GM18951 (cell line): Measurements from ENCODE around the gene ARHGEF4.

ENCODE experiments used
- POLR2A ChIP-seq: IDR thresholded peaks from 4 replicates; pipeline ENCODE4 v1.6.1; 2011; ENCODE audit warnings: mild to moderate bottlenecking; ENCODE audit not compliant: insufficient read length, insufficient read depth; ENCODE audit errors: extremely low read depth
- in situ Hi-C: fragments of 300-500 bp; cut with MboI; formaldehyde crosslinking; loops from one replicate; pipeline ENCODE4 v1.12.0; 2022; ENCODE audit warnings: low sequenced_read_pairs, mixed read lengths, inconsistent platforms; ENCODE audit not compliant: unreplicated experiment

Gene ARHGEF4

DNA sequence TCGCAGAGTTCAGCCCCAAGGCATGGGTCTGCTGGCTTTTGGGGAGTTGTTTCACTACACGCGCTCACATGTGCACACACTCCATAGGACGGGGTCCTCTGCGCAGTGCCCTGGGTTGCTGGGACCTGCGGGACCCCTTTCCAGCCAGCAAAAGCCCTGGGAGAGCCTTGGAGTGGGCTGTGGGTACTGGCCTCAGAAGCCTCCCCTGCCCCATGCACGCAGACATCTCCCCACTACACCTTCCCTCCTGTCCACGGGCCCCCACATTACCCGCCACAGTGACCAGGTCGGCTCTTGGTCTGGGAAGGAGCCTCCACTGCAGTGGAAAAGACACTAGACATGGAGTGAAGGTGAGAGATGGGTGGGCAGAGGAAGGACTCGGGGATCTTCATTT is 208.0 kb downstream of the ARHGEF4 start:
- in situ Hi-C loops = no loop called here
- TF ChIP-seq POLR2A = no peak

DNA sequence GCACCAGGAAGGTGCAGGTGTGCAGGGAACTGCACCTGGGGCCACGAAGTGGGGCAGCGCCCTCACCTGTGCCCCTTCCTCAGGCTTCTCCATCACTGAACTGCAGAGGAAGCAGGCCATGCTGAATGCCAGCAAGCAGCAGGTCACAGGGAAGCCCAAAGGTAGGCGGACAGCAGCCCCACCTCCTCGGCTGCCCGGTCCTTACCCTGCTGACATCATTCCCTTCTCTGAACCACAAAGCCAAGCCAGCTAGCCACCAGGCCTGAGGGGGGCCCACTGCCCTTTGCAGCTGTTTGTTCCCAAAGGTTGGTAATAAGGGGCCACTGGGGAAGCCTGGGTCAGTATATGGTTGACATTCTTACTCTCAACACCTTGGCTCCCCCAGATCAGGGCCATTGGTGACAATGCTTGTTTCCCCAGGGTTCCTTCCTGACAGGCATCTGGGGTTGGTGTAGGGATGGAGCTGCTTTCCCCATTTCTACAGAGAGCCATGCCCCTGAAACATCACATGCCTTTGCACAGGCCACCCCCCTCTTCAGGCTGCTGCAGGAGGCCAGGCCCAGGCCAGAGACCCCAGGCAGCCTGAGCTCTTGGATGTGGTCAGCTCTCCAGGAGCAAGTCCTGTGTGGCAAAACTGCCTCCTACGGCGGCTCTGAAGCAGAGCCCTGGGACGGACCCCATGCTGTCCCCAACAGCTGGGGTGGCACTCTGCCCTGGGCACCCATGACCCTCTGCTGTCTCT is 208.7 kb downstream of the ARHGEF4 start:
- TF ChIP-seq POLR2A = no peak
- in situ Hi-C loops = no loop called here

DNA sequence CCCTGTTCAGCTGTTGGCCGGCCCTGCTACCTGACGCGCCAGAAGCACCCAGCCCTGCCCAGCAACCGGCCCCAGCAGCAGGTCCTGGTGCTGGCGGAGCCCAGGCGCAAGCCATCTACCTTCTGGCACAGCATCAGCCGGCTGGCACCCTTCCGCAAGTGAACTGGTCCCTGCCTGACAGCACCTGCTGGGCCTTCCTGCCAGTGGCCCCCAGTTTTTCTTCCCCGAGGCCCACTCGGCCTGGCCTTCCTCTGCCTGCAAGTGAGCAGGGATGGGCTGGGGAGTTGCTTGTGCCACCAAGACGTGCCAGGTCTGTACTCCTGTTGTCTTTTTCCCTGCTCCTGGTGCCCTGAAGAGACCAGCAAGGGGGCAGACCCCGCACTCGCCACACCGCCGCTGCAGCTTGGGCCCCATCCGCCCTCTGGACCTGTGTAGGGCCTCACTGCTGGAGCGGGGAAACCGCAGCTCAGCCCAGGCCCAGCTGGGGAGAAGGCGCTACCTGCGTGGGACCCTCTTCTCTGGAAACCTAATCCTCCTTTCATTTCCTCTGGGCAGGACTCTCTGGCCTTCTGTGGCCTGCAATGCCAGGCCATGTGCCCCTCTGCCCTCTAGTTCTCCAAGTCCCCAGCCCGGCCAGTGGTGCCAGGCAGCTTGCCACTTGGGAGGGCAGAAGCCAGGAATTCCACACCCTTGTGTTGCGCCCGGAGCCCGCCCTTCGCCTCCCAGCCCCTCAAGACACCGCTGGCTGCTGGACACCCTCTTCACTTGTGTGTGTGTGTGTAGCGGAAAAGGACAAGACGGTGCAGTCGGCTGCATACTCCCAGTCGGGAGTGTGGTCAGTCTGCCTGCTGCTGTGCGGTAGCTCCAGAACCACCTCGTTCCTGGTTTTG is 209.6 kb downstream of the ARHGEF4 start:
- in situ Hi-C loops = no loop called here
- TF ChIP-seq POLR2A = no peak

DNA sequence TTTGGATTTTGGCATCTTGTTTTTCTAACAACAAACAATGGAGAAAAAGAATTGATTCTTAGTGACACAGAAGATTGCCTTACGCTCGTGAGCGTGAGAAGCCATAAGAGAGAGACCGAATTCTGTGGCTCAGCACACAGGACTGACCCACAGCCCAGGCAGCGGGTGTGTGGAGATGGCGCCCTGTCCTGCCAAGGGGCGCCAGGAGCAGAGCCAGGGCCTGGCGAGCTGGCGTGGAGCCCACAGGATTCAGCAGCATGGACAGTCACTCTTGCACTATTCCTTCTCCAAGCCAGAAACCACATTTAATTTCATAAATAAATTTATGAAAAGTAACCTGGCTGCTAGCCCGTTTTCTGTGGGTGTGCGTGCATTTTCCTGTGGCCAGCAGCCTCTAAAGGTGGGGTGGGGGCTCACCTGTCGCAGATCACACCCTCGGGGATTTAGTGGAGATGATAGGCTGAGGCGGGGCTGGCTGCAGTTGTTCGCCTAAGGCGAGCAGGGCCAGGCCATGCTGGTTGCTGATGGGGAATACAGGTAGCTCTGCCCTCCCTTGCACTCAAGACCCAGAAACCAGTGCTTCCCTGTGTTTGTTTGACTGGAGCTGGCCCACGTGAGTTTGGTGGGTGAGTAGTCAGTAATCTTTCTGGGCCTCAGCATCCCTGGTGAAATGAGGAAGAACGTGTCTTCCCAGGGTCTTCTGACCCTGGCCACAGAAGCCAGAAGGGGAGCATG is 210.4 kb downstream of the ARHGEF4 start:
- in situ Hi-C loops = no loop called here

DNA sequence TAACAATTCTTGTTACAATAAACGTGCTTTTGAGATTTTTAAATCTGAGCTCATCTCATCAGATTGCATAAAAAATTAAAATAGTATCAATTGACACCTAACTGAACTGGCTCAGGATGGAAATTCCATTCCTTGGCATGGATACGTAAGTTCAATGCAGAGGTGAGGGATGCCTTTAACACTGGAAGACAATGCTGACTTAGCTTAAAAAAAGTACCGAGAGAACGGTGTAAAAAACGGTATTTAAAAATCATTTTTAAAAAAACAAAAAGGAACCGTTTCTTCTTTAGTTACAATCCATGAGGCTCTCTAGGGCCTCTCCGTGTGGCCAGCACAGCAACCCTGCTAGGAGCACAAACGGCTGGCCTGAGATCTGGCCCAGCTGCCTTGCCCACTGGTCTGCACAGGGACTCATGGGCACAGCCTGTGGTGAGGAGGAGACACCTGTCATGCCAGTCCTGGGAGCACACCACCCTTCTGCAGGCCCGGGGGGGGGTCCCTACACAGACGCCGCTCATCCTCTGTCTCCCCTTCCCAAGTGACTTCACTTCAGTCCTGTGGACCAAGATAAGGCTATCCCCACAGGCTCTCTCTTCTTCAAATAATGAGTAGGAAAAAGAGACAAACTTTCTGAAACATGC is 211.3 kb downstream of the ARHGEF4 start:
- TF ChIP-seq POLR2A = no peak
- in situ Hi-C loops = no loop called here

More for the DNA sequence above, 210.4 kb downstream of the ARHGEF4 start:
- TF ChIP-seq POLR2A = no peak

DNA sequence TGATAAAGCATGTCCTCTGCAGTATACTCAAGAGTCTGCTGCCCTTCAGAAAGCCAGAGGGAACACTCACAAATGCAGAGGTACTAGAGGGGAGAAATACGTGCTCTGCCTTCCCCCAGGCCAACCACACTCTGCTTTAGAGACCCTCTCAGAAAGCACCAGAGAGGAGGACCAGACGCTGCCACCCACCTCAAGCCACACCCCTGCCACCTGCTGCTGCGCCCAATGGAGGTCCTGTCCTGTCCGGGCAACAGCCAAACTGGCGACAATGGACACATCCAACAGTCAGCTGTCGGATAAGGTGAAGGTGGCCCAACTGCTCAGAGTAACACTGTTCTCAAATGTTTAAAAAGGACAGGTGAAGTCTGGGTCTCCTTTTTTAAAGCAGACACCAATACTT is 211.9 kb downstream of the ARHGEF4 start:
- TF ChIP-seq POLR2A = no peak
- in situ Hi-C loops = no loop called here

DNA sequence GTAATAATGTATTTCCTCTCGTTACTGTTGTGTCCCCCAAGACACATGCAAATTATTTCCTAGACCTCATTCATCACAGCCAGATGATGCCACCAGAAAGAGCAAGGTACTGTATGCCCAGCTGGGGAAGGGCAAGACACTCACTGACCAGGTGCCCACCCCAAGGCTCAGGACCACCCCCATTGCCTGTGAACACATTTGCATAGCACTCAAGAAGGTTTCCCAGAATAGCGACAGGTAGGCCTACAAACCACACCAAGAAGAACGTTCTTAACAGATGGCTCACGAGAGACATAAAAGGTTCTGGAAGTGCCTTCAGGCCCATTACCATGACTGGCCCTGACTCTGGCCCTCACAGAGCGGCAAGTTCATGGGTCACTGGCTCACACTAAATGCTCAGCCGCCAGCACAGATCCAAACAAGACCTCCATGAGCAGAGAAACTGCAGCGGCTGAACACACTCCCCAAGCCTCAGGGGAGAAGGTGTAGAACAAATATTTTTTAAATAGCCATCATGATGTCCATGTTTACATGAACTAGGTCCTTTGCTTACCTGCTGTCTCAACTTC is 212.5 kb downstream of the ARHGEF4 start:
- in situ Hi-C loops = no loop called here

DNA sequence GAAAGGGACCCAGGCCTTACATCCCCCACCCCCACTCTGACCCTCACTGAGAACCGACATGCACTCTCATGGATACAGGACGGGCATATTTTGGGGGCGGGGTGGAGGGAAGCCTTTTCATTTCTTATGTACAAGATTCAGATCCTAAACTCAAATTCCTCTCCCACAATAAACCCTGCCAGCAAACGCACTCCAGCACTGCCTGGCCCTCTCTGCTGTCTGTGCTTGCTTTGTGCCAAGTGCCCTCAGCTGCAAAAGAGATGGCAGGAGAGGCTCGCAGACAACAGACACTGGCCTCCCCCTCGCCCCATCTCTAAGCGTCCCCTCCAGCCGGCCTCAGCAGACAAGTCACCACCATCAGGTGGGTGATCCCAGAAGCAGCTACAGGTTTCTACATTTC is 214.2 kb downstream of the ARHGEF4 start:
- in situ Hi-C loops = no loop called here
- no peak for TF ChIP-seq POLR2A

More for the DNA sequence above, 212.5 kb downstream of the ARHGEF4 start:
- no peak for TF ChIP-seq POLR2A

DNA sequence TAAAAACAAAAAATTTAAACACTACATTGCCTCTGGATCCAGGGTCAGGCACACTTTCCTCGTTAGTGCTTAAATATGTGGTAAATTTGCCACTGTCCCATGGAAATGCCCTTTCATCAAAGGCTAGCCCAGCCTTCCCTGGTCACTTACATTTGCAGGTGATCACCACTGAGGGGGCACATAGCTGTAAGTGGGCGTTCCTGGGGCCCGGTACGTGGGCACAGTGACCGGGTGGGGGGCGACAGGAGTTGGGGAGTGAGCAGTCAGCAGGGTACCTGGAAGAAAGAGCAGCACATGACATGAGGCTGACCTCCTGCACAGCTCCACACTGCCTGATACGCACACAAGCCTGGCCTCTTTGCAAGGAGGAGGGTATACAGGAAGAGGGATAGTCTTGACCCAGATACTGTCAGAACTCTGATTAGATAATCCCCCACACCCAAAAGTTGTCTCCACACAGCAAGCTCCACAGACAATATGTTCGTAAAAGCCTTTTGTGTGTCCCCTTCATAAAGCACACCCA is 216.1 kb downstream of the ARHGEF4 start:
- in situ Hi-C loops = no loop called here
- TF ChIP-seq POLR2A = no peak

DNA sequence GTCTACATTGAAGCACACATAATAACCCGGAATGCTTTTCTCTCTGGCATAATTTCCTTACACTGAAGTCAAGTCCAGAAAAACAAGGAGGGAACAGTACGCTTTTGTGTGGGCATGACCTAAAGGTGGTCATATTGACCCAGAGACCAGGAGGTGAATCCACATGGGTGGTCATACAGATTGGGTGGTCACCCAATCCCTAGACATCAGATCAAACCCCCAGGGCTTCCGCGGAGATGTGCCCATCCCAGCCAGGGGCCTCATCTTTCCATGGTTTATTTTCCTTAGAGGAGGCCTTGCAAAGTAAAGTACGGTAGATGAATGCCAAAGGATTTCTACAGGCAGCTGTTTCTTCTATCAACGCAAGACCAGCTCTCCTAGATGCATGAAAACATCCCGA is 217.8 kb downstream of the ARHGEF4 start:
- no peak for TF ChIP-seq POLR2A
- in situ Hi-C loops = no loop called here

DNA sequence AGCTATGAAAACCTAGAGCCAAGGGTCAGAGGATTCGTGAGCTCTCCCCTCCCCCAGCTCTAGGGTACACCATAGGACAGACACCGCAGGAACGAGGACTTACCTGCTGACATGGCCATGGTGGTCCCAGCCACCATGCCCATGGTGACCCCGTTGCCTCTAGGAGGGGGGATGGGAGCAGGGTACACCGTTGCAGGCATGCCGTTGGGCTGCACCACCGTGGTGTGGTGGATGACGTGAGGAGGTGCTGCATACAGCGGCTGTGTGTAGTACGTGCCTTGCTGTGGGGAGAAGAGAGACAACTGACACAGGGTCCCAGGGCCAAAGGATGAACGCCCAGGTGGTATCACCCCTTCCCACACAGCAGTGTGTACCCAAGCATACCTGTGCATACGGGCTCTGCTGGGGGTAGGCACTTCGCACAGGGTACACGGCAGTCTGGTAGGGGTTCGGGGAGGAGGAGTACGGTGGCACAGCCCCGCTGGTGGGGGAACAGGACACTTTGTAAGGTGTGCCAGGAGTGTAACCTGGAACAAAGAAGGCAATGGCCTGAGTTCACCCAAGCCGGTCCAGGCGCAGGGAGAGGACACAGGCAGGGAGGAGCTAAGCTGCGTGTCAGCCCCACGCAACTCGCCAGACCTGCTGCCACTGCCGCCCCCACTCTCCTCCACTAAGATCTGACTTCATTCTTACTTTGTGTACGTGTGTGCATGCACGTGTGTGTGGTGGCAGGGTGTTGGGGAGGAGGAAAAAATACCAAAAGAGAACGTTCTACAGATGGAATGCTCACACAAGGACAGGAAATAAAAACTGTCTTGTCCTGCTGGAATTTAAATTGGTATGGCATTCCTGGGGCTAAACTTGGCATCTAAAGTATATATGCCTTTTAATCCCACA is 218.7 kb downstream of the ARHGEF4 start:
- TF ChIP-seq POLR2A = no peak
- in situ Hi-C loops = no loop called here
